ENCODE measurements around the gene ITPKB. TPM values are rescaled to one million over a fixed set of nuclear protein-coding genes. Genes with fewer than 3 reads are reported as not detected.

The ITPKB gene
- polyA plus RNA-seq, 1 of the 3 experiments (the other 2 are of a cell fraction) = 2.4 TPM

GRCh38 chr1:226629210-226629895 lies 109.7 kb downstream of the ITPKB start:
- no peaks in the 10 kb centered on the region for H3K36me3 ChIP-seq (replicated peaks in 1 of 2; ENCODE audit: control insufficient read depth in 1 of 2, insufficient read depth in 2 of 2, low read length in 1 of 2)
- no peaks in the 10 kb centered on the region; a peak in 1 of 4 replicates for H3K4me1 ChIP-seq (ENCODE audit: control insufficient read depth in 1 of 2, insufficient read depth in 2 of 2, low read depth in 1 of 2, low read length in 1 of 2)
- H3K27ac ChIP-seq (ENCODE audit: low read depth in 2 of 2, low read length in 1 of 2) = no peak overlapping the region
- no peaks in the 10 kb centered on the region for H3F3A ChIP-seq (replicated peaks; ENCODE audit: insufficient read depth)
- TF ChIP-seq RCOR1 (IDR thresholded peaks at IDR 0.05; ENCODE audit: low read length) = no peak
- no peak for TF ChIP-seq FOSL2 (IDR thresholded peaks at IDR 0.05; ENCODE audit: borderline replicate concordance, low read depth)
- TF ChIP-seq GABPA (IDR thresholded peaks at IDR 0.05; ENCODE audit: low read depth) = no peak
- TF ChIP-seq EZH2phosphoT487 (IDR thresholded peaks at IDR 0.05; ENCODE audit: borderline replicate concordance, low read depth) = no peak
- no peak for TF ChIP-seq TEAD4 (IDR thresholded peaks at IDR 0.05; ENCODE audit: borderline replicate concordance, insufficient read depth)
- H4K20me1 ChIP-seq (ENCODE audit: insufficient read depth) = no peaks in the 10 kb centered on the region
- H3K4me2 ChIP-seq = no peak overlapping the region
- WGBS (ENCODE audit: low lambda C conversion rate) = 87% methylated on average over 11 of the region's 18 CpGs
- POLR2A ChIA-PET = no interaction called here
- no peaks in the 10 kb centered on the region for H3K9me2 ChIP-seq
- no peak overlapping the region for H3K9ac ChIP-seq
- H3K79me2 ChIP-seq (ENCODE audit: insufficient read depth) = no peaks in the 10 kb centered on the region
- no peak overlapping the region for H3K4me3 ChIP-seq (ENCODE audit: low read depth in 2 of 2, low read length in 1 of 2)
- H3K27me3 ChIP-seq (ENCODE audit: insufficient read depth) = no peaks in the 10 kb centered on the region
- CTCF ChIA-PET = no interaction called here
- no peak for DNase-seq
- no peak overlapping the region for H2AFZ ChIP-seq (ENCODE audit: low read depth)
- H3K9me3 ChIP-seq = no peaks in the 10 kb centered on the region

- H3K79me2 ChIP-seq (ENCODE audit: insufficient read depth) = no peaks in the 10 kb centered on the region
- H3K4me3 ChIP-seq (ENCODE audit: low read depth in 2 of 2, low read length in 1 of 2) = no peak overlapping the region
- DNase-seq = no peak
- no peaks in the 10 kb centered on the region for H3K36me3 ChIP-seq (replicated peaks in 1 of 2; ENCODE audit: control insufficient read depth in 1 of 2, insufficient read depth in 2 of 2, low read length in 1 of 2)
- no peaks in the 10 kb centered on the region for H3K9me2 ChIP-seq
- no peak overlapping the region for H2AFZ ChIP-seq (ENCODE audit: low read depth)
- no peak overlapping the region for H3K9ac ChIP-seq
- H3K4me1 ChIP-seq (ENCODE audit: control insufficient read depth in 1 of 2, insufficient read depth in 2 of 2, low read depth in 1 of 2, low read length in 1 of 2) = no peaks in the 10 kb centered on the region; a peak in 1 of 4 replicates
- POLR2A ChIA-PET = no interaction called here
- H3K4me2 ChIP-seq = no peak overlapping the region
- H4K20me1 ChIP-seq (ENCODE audit: insufficient read depth) = no peaks in the 10 kb centered on the region
- CTCF ChIA-PET = interaction anchor here (1.0 to 2.7 kb wide), 2 partner anchors 199 to 204 kb away, joined by 4 to 11 read pairs; no protein-coding TSS in a partner anchor
- H3K9me3 ChIP-seq = no peaks in the 10 kb centered on the region
- H3K27me3 ChIP-seq (ENCODE audit: insufficient read depth) = no peaks in the 10 kb centered on the region
- 80% methylated on average over 10 of the region's 10 CpGs for WGBS (ENCODE audit: low lambda C conversion rate)
- H3F3A ChIP-seq (replicated peaks; ENCODE audit: insufficient read depth) = no peaks in the 10 kb centered on the region
- H3K27ac ChIP-seq (ENCODE audit: low read depth in 2 of 2, low read length in 1 of 2) = no peak overlapping the region
- TF ChIP-seq SIN3A (IDR thresholded peaks at IDR 0.05; ENCODE audit: borderline replicate concordance, low read depth, low read length) = no peak
- no peak for TF ChIP-seq RAD21 (IDR thresholded peaks at IDR 0.05; ENCODE audit: low read length)
- TF ChIP-seq USF2 (IDR thresholded peaks at IDR 0.05; ENCODE audit: borderline replicate concordance, low read depth, low read length) = no peak
- no peak for TF ChIP-seq CTCF (IDR thresholded peaks at IDR 0.05)
- no peak for TF ChIP-seq RFX5 (IDR thresholded peaks at IDR 0.05; ENCODE audit: low read length)
- TF ChIP-seq EZH2phosphoT487 (IDR thresholded peaks at IDR 0.05; ENCODE audit: borderline replicate concordance, low read depth) = no peak
- TF ChIP-seq ELF1 (IDR thresholded peaks at IDR 0.05) = no peak
- TF ChIP-seq USF1 (IDR thresholded peaks at IDR 0.05; ENCODE audit: borderline replicate concordance, low read depth) = no peak
- TF ChIP-seq RXRA (IDR thresholded peaks at IDR 0.05; ENCODE audit: borderline replicate concordance, low read depth) = no peak
- TF ChIP-seq FOXJ3 (CRISPR knock-in tag; IDR thresholded peaks at IDR 0.05) = no peak
- TF ChIP-seq JUND (IDR thresholded peaks at IDR 0.05) = no peak
- no peak for TF ChIP-seq NRF1 (IDR thresholded peaks at IDR 0.05; ENCODE audit: low read depth, low read length)
- no peak for TF ChIP-seq NFIC (IDR thresholded peaks at IDR 0.05; ENCODE audit: borderline replicate concordance)
- no peak for TF ChIP-seq PBX3 (IDR thresholded peaks at IDR 0.05)
- TF ChIP-seq FOXM1 (IDR thresholded peaks at IDR 0.05; ENCODE audit: low read depth) = no peak
- no peak for TF ChIP-seq CHD2 (IDR thresholded peaks at IDR 0.05; ENCODE audit: low read length, partially characterized antibody)
- no peak for TF ChIP-seq MEF2A (IDR thresholded peaks at IDR 0.05; ENCODE audit: borderline replicate concordance, low read depth)
- no peak for TF ChIP-seq GABPA (IDR thresholded peaks at IDR 0.05; ENCODE audit: low read depth)
Measured at GRCh38 chr1:226628612-226629155, 110.4 kb downstream of the ITPKB start.
